IMR-90 (cell line): ENCODE data around the gene PNPLA5. TPM values are rescaled to one million over a fixed set of nuclear protein-coding genes. Genes with fewer than 3 reads are reported as not detected.

ENCODE experiments used
- ATAC-seq: fragments of 200-7000 bp; cut with Tn5 transposase; 2 replicates; pipeline ENCODE4 v1.9.1; 2020; ENCODE audit warnings: low read depth, mild to moderate bottlenecking, moderate library complexity
- BruUV-seq: library from RNA; stranded (reverse); fragments of 400-500 nt; replicated peaks from 2 replicates; lab custom pipeline; 2021; lab: Mats Ljungman, UMichigan
- CTCF ChIA-PET: fragments of 300-600 bp; formaldehyde crosslinking; extraction: SDS; loops from one replicate; lab custom pipeline; 2021; ENCODE audit warnings: antibody characterized with exemption; lab: Yijun Ruan, JAX
- POLR2A ChIA-PET: fragments of 300-600 bp; sonication (Branson Sonifier 250); formaldehyde crosslinking; loops from one replicate; lab custom pipeline; 2022; ENCODE audit warnings: antibody characterized with exemption; ENCODE audit not compliant: unreplicated experiment; lab: Charles Lee
- DNase-seq: peaks from one replicate; pipeline ENCODE4 v3.0.0; 2013
- H2AFZ ChIP-seq: replicated peaks from 2 replicates; pipeline ENCODE3; 2013; ENCODE audit warnings: low read length, mild to moderate bottlenecking; ENCODE audit not compliant: poor library complexity
- H2AK5ac ChIP-seq: 2 replicates; pipeline ENCODE4 v1.6.1; 2013; ENCODE audit warnings: low read depth, low read length, inconsistent platforms
- H2AK9ac ChIP-seq: replicated peaks from 2 replicates; pipeline ENCODE3; 2013; ENCODE audit warnings: mild to moderate bottlenecking, low read depth, low read length, moderate library complexity; ENCODE audit not compliant: poor library complexity
- H2BK120ac ChIP-seq: 2 replicates; pipeline ENCODE4 v1.6.1; 2013; ENCODE audit warnings: low read depth, low read length, inconsistent platforms
- H2BK15ac ChIP-seq: 3 replicates; pipeline ENCODE4 v1.6.1; 2013; ENCODE audit warnings: low read depth, low read length, inconsistent platforms
- H2BK20ac ChIP-seq: 2 replicates; pipeline ENCODE4 v1.6.1; 2013; ENCODE audit warnings: low read depth, mild to moderate bottlenecking, inconsistent platforms, low read length, moderate library complexity
- H2BK5ac ChIP-seq: 2 replicates; pipeline ENCODE4 v1.6.1; 2013; ENCODE audit warnings: mild to moderate bottlenecking, low read depth, low read length, inconsistent platforms; ENCODE audit not compliant: poor library complexity, severe bottlenecking
- H3K14ac ChIP-seq: replicated peaks from 2 replicates; pipeline ENCODE4 v1.6.1; 2013; ENCODE audit warnings: low read depth, low read length, inconsistent platforms
- H3K18ac ChIP-seq: 2 replicates; pipeline ENCODE4 v1.6.1; 2013; ENCODE audit warnings: low read depth, low read length, control low read depth
- H3K23ac ChIP-seq: 2 replicates; pipeline ENCODE4 v1.6.1; 2013; ENCODE audit warnings: low read depth, low read length, inconsistent platforms
- H3K27ac ChIP-seq: 2 replicates; pipeline ENCODE4 v1.5.1; 2013; ENCODE audit warnings: mild to moderate bottlenecking, control low read depth, low read length; ENCODE audit not compliant: insufficient read depth
- H3K27me3 ChIP-seq: 2 replicates; pipeline ENCODE4 v1.6.1; 2013; ENCODE audit warnings: low read length; ENCODE audit not compliant: control insufficient read depth, insufficient read depth
- H3K36me3 ChIP-seq: 2 replicates; pipeline ENCODE4 v1.6.1; 2013; ENCODE audit warnings: low read length, mixed read lengths; ENCODE audit not compliant: control insufficient read depth, insufficient read depth
- H3K4ac ChIP-seq: 2 replicates; pipeline ENCODE4 v1.6.1; 2013; ENCODE audit warnings: low read depth, low read length, inconsistent platforms
- H3K4me1 ChIP-seq: 2 replicates; pipeline ENCODE4 v1.6.1; 2013; ENCODE audit warnings: low read length, mixed read lengths; ENCODE audit not compliant: control insufficient read depth, insufficient read depth
- H3K4me2 ChIP-seq: 2 replicates; pipeline ENCODE4 v1.6.1; 2013; ENCODE audit warnings: low read depth, mild to moderate bottlenecking, control low read depth, low read length, moderate library complexity
- H3K4me3 ChIP-seq: 2 replicates; pipeline ENCODE4 v1.5.1; 2013; ENCODE audit warnings: low read depth, mild to moderate bottlenecking, control low read depth, low read length, moderate library complexity; ENCODE audit not compliant: insufficient read depth
- H3K56ac ChIP-seq: 2 replicates; pipeline ENCODE4 v1.6.1; 2013; ENCODE audit warnings: low read length, inconsistent platforms; ENCODE audit not compliant: insufficient read depth; ENCODE audit errors: extremely low read depth
- H3K79me1 ChIP-seq, 2 experiments: 2 replicates each; pipeline ENCODE4 v1.6.1; 2013; ENCODE audit warnings: low read length in 2 of 2, inconsistent platforms in 1 of 2, low read depth in 1 of 2
- H3K9ac ChIP-seq: 2 replicates; pipeline ENCODE4 v1.6.1; 2013; ENCODE audit warnings: low read depth, low read length, control low read depth
- H3K9me1 ChIP-seq: 2 replicates; pipeline ENCODE4 v1.6.1; 2013; ENCODE audit warnings: low read length, inconsistent platforms; ENCODE audit not compliant: insufficient read depth
- H3K9me3 ChIP-seq: 2 replicates; pipeline ENCODE4 v1.6.1; 2013; ENCODE audit warnings: low read length; ENCODE audit not compliant: control insufficient read depth, insufficient read depth
- H4K20me1 ChIP-seq: 2 replicates; pipeline ENCODE4 v1.6.1; 2013; ENCODE audit warnings: low read length, inconsistent platforms; ENCODE audit not compliant: insufficient read depth
- H4K5ac ChIP-seq: 2 replicates; pipeline ENCODE4 v1.6.1; 2013; ENCODE audit warnings: mild to moderate bottlenecking, low read depth, low read length, control low read depth
- H4K8ac ChIP-seq, 2 experiments: 2 replicates each; pipeline ENCODE4 v1.6.1; 2013; ENCODE audit warnings: low read depth in 2 of 2, low read length in 2 of 2, control low read depth in 1 of 2, inconsistent platforms in 1 of 2
- H4K91ac ChIP-seq: 2 replicates; pipeline ENCODE4 v1.6.1; 2013; ENCODE audit warnings: low read depth, low read length, inconsistent platforms; ENCODE audit not compliant: insufficient read depth
- BHLHE40 ChIP-seq: fragments of 150-350 bp; IDR thresholded peaks from 2 replicates; pipeline ENCODE4 v1.6.1; 2016; ENCODE audit warnings: mild to moderate bottlenecking, low read depth, low read length
- CEBPB ChIP-seq: IDR thresholded peaks from 2 replicates; pipeline ENCODE4 v1.6.1; 2012; ENCODE audit warnings: low read depth, low read length, improper control_type of control experiment
- CHD1 ChIP-seq: IDR thresholded peaks from 2 replicates; pipeline ENCODE4 v1.6.1; 2012; ENCODE audit warnings: low read depth, low read length, improper control_type of control experiment
- CTCF ChIP-seq: conservative IDR thresholded peaks from 2 replicates; pipeline ENCODE4 v1.5.1; 2012; ENCODE audit warnings: mild to moderate bottlenecking, low read depth, low read length, improper control_type of control experiment
- ELK1 ChIP-seq: fragments of 150-350 bp; IDR thresholded peaks from 2 replicates; pipeline ENCODE4 v1.6.1; 2016; ENCODE audit warnings: low read depth, mild to moderate bottlenecking, low read length, moderate library complexity, borderline replicate concordance
- FOS ChIP-seq: fragments of 150-350 bp; IDR thresholded peaks from 2 replicates; pipeline ENCODE4 v1.6.1; 2016; ENCODE audit warnings: low read depth, low read length
- MAFK ChIP-seq: IDR thresholded peaks from 2 replicates; pipeline ENCODE4 v1.6.1; 2012; ENCODE audit warnings: low read depth, low read length, improper control_type of control experiment
- MAZ ChIP-seq: IDR thresholded peaks from 2 replicates; pipeline ENCODE4 v1.6.1; 2012; ENCODE audit warnings: low read depth, mild to moderate bottlenecking, low read length, improper control_type of control experiment, moderate library complexity, borderline replicate concordance
- MXI1 ChIP-seq: IDR thresholded peaks from 2 replicates; pipeline ENCODE4 v1.6.1; 2012; ENCODE audit warnings: low read depth, mild to moderate bottlenecking, low read length, moderate library complexity, borderline replicate concordance
- NFE2L2 ChIP-seq: fragments of 150-350 bp; IDR thresholded peaks from 2 replicates; pipeline ENCODE4 v1.6.1; 2016; ENCODE audit warnings: low read depth, mild to moderate bottlenecking, low read length
- POLR2A ChIP-seq: IDR thresholded peaks from 2 replicates; pipeline ENCODE4 v1.6.1; 2012; ENCODE audit warnings: mild to moderate bottlenecking, low read depth, low read length
- RAD21 ChIP-seq: IDR thresholded peaks from 2 replicates; pipeline ENCODE4 v1.6.1; 2012; ENCODE audit warnings: low read length, improper control_type of control experiment
- RCOR1 ChIP-seq: IDR thresholded peaks from 2 replicates; pipeline ENCODE4 v1.6.1; 2012; ENCODE audit warnings: mild to moderate bottlenecking, low read length, improper control_type of control experiment; ENCODE audit not compliant: insufficient replicate concordance
- RFX5 ChIP-seq: IDR thresholded peaks from 2 replicates; pipeline ENCODE4 v1.8.0; 2012; ENCODE audit warnings: low read depth, mild to moderate bottlenecking, low read length, moderate library complexity
- SMC3 ChIP-seq: fragments of 150-350 bp; IDR thresholded peaks from 2 replicates; pipeline ENCODE4 v1.6.1; 2016; ENCODE audit warnings: low read depth, mild to moderate bottlenecking, antibody characterized with exemption, low read length, moderate library complexity
- USF2 ChIP-seq: fragments of 150-350 bp; IDR thresholded peaks from 2 replicates; pipeline ENCODE4 v1.6.1; 2017; ENCODE audit warnings: mild to moderate bottlenecking, antibody characterized with exemption, low read length, low read depth
- WGBS, 2 experiments: methylation state at CpG; one replicate each; pipeline versions ENCODE4 v1.1.5 to v1.1.7; 2013; ENCODE audit warnings: missing lambda C conversion rate in 2 of 2; ENCODE audit not compliant: insufficient read length in 1 of 2; ENCODE audit errors: extremely low coverage in 2 of 2; 5-methylcytosine and 5-hydroxymethylcytosine counted together
- dilution Hi-C: fragments of 300-500 bp; cut with HindIII; formaldehyde crosslinking; loops from one replicate; pipeline ENCODE4 v1.14.3; 2018; ENCODE audit warnings: low sequenced_read_pairs; ENCODE audit not compliant: unreplicated experiment
- in situ Hi-C: fragments of 300-500 bp; cut with MboI; formaldehyde crosslinking; loops from 3 replicates; pipeline ENCODE4 v1.14.3; 2019; ENCODE audit warnings: low sequenced_read_pairs, inconsistent platforms, mixed read lengths
- intact Hi-C: fragments of 100-400 bp; cut with micrococcal nuclease; formaldehyde crosslinking; loops from 2 replicates; pipeline ENCODE4 v1.10.0; 2022
- polyA plus RNA-seq, 3 experiments: library from polyadenylated mRNA; depleted of rRNA; stranded (reverse); fragments of >200 nt; gene quantifications; 2 replicates each; pipeline ENCODE4 v1.2.3, GENCODE V29; 2012; ENCODE audit warnings: low replicate concordance in 1 of 3
- total RNA-seq: library from RNA; depleted of rRNA; stranded (reverse); fragments of >200 nt; gene quantifications from 2 replicates; pipeline ENCODE4 v1.2.3, GENCODE V29; 2012

Gene PNPLA5
- total and polyA plus RNA-seq, 2 of the 4 experiments (the other 2 are of a cell fraction), result 0.18 to 0.44 TPM

GRCh38 chr22:43861529-43861928, 30.3 kb downstream of the PNPLA5 start:
- BruUV-seq, result no TSS peak
- Histone ChIP-seq H3K4me2 (peak overlapping the region; percentile 88), H4K20me1 (no peaks in the 10 kb centered on the region), H2BK20ac (no peak overlapping the region), H2BK5ac (no peak overlapping the region), H2AFZ (no peak overlapping the region), H3K23ac (no peak overlapping the region), H2BK15ac (no peak overlapping the region), H3K4me3 (peak overlapping the region; percentile 50), H3K36me3 (no peaks in the 10 kb centered on the region), H3K56ac (no peak overlapping the region), H3K9me1 (no peaks in the 10 kb centered on the region), H3K9ac (peak overlapping the region; percentile 53; the same call in 1 of the 2 replicates), H2AK5ac (no peak overlapping the region), H3K4ac (no peak overlapping the region), H3K4me1 (no peaks in the 10 kb centered on the region), H3K18ac (peak overlapping the region; percentile 24; the same call in 1 of the 2 replicates), H3K79me1 (no peaks in the 10 kb centered on the region; a peak in 1 of 4 replicates), H3K27ac (no peak overlapping the region; the same call in 1 of the 2 replicates), H3K14ac (no peak overlapping the region), H2BK120ac (no peak overlapping the region), H4K5ac (peak overlapping the region; percentile 64; the same call in 1 of the 2 replicates), H3K27me3 (peaks cover 6% of the 10 kb centered on the region), H3K9me3 (no peaks in the 10 kb centered on the region), H2AK9ac (no peak overlapping the region), H4K91ac (no peak overlapping the region), H4K8ac (peak overlapping the region in 1 of 2 experiments; percentile 2; a peak in 2 of 4 replicates)
- POLR2A ChIA-PET, result no interaction called here
- dilution Hi-C loops (no loop called here), in situ Hi-C loops (no loop called here), intact Hi-C loops (no loop called here)
- no peak for TF ChIP-seq RFX5
- no peak for TF ChIP-seq USF2
- no peak for TF ChIP-seq CTCF
- TF ChIP-seq ELK1, result no peak
- no peak for TF ChIP-seq RCOR1
- no peak for TF ChIP-seq MAZ
- TF ChIP-seq RAD21, result no peak
- TF ChIP-seq BHLHE40, result no peak
- TF ChIP-seq SMC3, result no peak
- no peak for TF ChIP-seq POLR2A
- TF ChIP-seq MAFK, result no peak
- no peak for TF ChIP-seq NFE2L2
- TF ChIP-seq MXI1, result no peak
- no peak for TF ChIP-seq CEBPB
- no peak for TF ChIP-seq CHD1
- TF ChIP-seq FOS, result no peak
- ATAC-seq (peak; percentile 19), DNase-seq (peak; percentile 52)
- WGBS, 2 experiments, result no CpG with 5 or more reads among the region's 9 CpGs
- CTCF ChIA-PET, result no interaction called here
